ENCODE results near the gene CHST2.

Gene CHST2

DNA sequence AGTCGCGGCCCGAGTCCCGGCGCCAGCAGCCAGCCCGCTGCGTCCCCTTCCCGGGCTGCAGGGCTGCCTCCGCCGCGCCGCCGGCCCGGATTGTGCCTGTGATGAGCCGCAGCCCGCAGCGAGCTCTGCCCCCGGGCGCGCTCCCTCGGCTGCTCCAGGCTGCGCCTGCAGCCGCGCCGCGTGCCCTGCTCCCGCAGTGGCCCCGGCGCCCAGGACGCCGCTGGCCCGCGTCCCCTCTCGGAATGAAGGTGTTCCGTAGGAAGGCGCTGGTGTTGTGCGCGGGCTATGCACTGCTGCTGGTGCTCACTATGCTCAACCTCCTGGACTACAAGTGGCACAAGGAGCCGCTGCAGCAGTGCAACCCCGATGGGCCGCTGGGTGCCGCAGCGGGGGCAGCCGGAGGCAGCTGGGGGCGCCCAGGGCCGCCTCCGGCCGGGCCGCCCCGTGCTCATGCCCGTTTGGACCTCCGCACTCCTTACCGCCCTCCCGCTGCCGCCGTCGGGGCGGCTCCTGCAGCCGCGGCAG is 1.2 kb downstream of the CHST2 start:
- Histone ChIP-seq H3K27ac (ENCODE audit: poor library complexity, severe bottlenecking) (no peak overlapping the region), H3K36me3 (ENCODE audit: low read depth) (no peaks in the 10 kb centered on the region), H3K4me3 (ENCODE audit: severe bottlenecking) (peak overlapping the region; percentile 64), H3K4me1 (ENCODE audit: insufficient read depth, poor library complexity, severe bottlenecking) (no peaks in the 10 kb centered on the region), H3K27me3 (ENCODE audit: insufficient read depth, poor library complexity, severe bottlenecking) (no peaks in the 10 kb centered on the region), H3K9me3 (ENCODE audit: severe bottlenecking) (peaks cover 2% of the 10 kb centered on the region)
- TF ChIP-seq, protein P1, sequence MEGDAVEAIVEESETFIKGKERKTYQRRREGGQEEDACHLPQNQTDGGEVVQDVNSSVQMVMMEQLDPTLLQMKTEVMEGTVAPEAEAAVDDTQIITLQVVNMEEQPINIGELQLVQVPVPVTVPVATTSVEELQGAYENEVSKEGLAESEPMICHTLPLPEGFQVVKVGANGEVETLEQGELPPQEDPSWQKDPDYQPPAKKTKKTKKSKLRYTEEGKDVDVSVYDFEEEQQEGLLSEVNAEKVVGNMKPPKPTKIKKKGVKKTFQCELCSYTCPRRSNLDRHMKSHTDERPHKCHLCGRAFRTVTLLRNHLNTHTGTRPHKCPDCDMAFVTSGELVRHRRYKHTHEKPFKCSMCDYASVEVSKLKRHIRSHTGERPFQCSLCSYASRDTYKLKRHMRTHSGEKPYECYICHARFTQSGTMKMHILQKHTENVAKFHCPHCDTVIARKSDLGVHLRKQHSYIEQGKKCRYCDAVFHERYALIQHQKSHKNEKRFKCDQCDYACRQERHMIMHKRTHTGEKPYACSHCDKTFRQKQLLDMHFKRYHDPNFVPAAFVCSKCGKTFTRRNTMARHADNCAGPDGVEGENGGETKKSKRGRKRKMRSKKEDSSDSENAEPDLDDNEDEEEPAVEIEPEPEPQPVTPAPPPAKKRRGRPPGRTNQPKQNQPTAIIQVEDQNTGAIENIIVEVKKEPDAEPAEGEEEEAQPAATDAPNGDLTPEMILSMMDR (IDR thresholded peaks at IDR 0.05; ENCODE audit: poor library complexity, severe bottlenecking) = peak; percentile 60
- peak; percentile 35; the same call in 2 of the 3 replicates for ATAC-seq (ENCODE audit: low read depth)
- no peak for DNase-seq (ENCODE audit: low spot score)

DNA sequence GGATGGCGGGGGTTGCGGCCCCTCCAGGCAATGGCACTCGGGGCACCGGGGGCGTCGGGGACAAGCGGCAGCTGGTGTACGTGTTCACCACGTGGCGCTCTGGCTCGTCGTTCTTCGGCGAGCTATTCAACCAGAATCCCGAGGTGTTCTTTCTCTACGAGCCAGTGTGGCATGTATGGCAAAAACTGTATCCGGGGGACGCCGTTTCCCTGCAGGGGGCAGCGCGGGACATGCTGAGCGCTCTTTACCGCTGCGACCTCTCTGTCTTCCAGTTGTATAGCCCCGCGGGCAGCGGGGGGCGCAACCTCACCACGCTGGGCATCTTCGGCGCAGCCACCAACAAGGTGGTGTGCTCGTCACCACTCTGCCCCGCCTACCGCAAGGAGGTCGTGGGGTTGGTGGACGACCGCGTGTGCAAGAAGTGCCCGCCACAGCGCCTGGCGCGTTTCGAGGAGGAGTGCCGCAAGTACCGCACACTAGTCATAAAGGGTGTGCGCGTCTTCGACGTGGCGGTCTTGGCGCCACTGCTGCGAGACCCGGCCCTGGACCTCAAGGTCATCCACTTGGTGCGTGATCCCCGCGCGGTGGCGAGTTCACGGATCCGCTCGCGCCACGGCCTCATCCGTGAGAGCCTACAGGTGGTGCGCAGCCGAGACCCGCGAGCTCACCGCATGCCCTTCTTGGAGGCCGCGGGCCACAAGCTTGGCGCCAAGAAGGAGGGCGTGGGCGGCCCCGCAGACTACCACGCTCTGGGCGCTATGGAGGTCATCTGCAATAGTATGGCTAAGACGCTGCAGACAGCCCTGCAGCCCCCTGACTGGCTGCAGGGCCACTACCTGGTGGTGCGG is 1.9 kb downstream of the CHST2 start:
- H3K9me3 ChIP-seq (ENCODE audit: severe bottlenecking) = peaks cover 2% of the 10 kb centered on the region
- no peaks in the 10 kb centered on the region for H3K27me3 ChIP-seq (ENCODE audit: insufficient read depth, poor library complexity, severe bottlenecking)
- no peak for ATAC-seq (ENCODE audit: low read depth)
- no peaks in the 10 kb centered on the region for H3K4me1 ChIP-seq (ENCODE audit: insufficient read depth, poor library complexity, severe bottlenecking)
- no peak overlapping the region for H3K27ac ChIP-seq (ENCODE audit: poor library complexity, severe bottlenecking)
- no peaks in the 10 kb centered on the region for H3K36me3 ChIP-seq (ENCODE audit: low read depth)
- peak; percentile 60 for DNase-seq (ENCODE audit: low spot score)
- peak overlapping the region; percentile 64 for H3K4me3 ChIP-seq (ENCODE audit: severe bottlenecking)
- TF ChIP-seq, protein P1 (IDR thresholded peaks at IDR 0.05; ENCODE audit: poor library complexity, severe bottlenecking) = peak; percentile 53

DNA sequence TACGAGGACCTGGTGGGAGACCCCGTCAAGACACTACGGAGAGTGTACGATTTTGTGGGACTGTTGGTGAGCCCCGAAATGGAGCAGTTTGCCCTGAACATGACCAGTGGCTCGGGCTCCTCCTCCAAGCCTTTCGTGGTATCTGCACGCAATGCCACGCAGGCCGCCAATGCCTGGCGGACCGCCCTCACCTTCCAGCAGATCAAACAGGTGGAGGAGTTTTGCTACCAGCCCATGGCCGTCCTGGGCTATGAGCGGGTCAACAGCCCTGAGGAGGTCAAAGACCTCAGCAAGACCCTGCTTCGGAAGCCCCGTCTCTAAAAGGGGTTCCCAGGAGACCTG is 2.5 kb downstream of the CHST2 start:
- Histone ChIP-seq H3K4me3 (ENCODE audit: severe bottlenecking) (no peak overlapping the region), H3K27ac (ENCODE audit: poor library complexity, severe bottlenecking) (no peak overlapping the region), H3K9me3 (ENCODE audit: severe bottlenecking) (no peaks in the 10 kb centered on the region), H3K36me3 (ENCODE audit: low read depth) (no peaks in the 10 kb centered on the region), H3K4me1 (ENCODE audit: insufficient read depth, poor library complexity, severe bottlenecking) (no peaks in the 10 kb centered on the region), H3K27me3 (ENCODE audit: insufficient read depth, poor library complexity, severe bottlenecking) (no peaks in the 10 kb centered on the region)
- TF ChIP-seq, protein P1 (IDR thresholded peaks at IDR 0.05; ENCODE audit: poor library complexity, severe bottlenecking) = no peak
- no peak for DNase-seq (ENCODE audit: low spot score)
- no peak for ATAC-seq (ENCODE audit: low read depth)

DNA sequence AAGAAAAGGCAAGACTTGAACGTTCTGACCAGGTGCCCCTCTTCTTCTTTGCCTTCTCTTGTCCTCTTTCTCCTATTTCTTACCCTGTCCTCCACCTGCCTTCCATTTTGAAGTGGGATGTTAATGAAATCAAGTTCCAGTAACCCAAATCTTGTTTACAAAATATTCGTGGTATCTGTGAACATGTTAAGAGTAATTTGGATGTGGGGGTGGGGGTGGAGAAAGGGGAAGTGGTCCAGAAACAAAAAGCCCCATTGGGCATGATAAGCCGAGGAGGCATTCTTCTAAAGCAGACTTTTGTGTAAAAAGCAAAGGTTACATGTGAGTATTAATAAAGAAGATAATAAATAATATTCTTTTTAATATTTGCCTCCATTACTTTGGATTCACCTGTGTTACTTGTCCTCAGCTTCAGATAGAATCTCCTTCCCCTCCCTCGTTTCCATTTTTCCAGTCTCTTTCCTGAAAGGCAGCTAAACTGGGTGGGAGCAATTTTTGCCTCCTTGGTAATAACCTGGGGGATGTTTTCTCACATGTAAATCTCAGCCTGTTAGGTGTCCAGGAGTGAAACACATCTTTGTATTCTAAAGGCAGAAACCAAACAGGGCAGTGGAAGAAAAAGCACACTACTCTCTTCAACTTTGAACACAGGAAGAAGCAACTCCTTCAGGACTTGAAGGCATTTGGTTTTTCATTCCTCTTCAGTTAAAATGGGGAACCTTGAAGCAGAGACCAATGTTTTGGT is 3.2 kb downstream of the CHST2 start:
- ATAC-seq (ENCODE audit: low read depth) (no peak), DNase-seq (ENCODE audit: low spot score) (no peak)
- H3K4me1 ChIP-seq (ENCODE audit: insufficient read depth, poor library complexity, severe bottlenecking) = no peaks in the 10 kb centered on the region
- no peaks in the 10 kb centered on the region for H3K27me3 ChIP-seq (ENCODE audit: insufficient read depth, poor library complexity, severe bottlenecking)
- no peaks in the 10 kb centered on the region for H3K36me3 ChIP-seq (ENCODE audit: low read depth)
- H3K9me3 ChIP-seq (ENCODE audit: severe bottlenecking) = no peaks in the 10 kb centered on the region
- H3K27ac ChIP-seq (ENCODE audit: poor library complexity, severe bottlenecking) = no peak overlapping the region
- no peak overlapping the region for H3K4me3 ChIP-seq (ENCODE audit: severe bottlenecking)
- TF ChIP-seq, protein P1 (IDR thresholded peaks at IDR 0.05; ENCODE audit: poor library complexity, severe bottlenecking) = no peak

All from RWPE2 (cell line).